GM18502 (cell line): ENCODE results near the gene PHKB.
A peak's percentile ranks its signal among the peaks of the same experiment; 100 is the strongest.
"Not testable (repeated sequence)": the region's sequence is repeated elsewhere in the genome, so short reads cannot be mapped to it uniquely, and the experiment has no call there.

Experiments used
- ATAC-seq: cut with Tn5 transposase; IDR thresholded peaks from one replicate; pipeline ENCODE4 v1.9.1; 2021; ENCODE audit warnings: mild to moderate bottlenecking; ENCODE audit not compliant: unreplicated experiment, poor library complexity

Gene PHKB

DNA sequence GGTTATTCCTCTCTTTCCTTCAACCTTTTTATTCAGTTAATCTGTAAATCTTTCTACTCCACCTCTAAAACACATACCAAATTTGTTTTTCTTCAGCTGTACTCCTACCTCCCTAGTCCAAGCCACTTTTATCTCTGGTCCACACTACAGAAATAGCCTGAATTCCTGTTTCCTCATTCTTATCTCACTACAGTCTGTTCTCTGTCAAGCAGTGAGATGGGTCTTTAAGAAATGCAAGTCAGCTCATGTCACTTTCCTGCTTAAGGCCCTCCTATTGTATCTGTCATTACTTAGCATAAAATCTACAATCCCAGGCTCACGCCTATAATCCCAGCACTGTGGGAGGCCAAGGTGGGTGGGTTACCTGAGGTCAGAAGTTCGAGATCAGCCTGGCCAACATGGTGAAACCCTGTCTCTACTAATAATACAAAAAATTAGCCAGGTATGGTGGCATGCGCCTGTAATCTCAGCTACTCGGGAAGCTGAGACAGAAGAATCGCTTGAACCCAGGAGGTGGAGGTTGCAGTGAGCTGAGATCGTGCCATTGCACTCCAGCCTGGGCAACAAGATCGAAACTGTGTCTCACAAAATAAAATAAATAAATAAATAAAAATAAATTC is 7.0 kb downstream of the PHKB start:
- not testable (repeated sequence) for ATAC-seq

DNA sequence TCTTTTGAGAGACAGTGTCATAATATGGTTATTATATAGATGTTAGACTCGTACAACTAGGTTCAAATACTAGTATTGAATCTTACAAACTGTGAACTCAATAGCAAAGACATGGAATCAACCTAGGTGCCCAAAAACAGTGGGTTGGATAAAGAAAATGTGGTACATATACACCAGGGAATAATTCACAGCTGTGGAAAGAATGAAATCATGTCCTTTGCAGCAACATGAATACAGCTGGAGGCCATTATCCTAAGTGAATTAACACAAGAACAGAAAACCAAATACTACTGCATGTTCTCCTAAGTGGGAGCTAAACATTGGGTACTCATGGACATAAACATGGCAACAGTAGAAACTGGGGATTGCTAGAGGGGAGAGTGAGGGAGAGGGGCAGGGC is 8.1 kb downstream of the PHKB start:
- no peak for ATAC-seq

DNA sequence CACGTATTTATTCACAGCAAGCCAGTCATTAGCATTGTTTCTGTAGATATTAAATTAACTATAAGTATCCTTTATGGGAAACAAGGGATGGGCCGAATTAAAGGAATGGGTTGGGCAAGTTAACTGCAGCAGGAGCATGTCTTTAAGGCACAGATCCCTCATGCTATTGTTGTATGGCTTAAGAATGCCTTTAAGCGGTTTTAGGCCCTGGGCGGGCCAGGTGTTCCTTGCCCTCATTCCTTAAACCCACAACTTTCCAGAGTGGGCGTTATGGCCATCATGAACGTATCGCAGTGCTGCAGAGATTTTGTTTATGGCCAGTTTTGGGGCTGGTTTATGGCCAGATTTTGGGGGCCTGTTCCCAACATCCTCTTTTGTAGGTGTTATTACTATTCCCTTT is 9.1 kb downstream of the PHKB start:
- no peak for ATAC-seq

DNA sequence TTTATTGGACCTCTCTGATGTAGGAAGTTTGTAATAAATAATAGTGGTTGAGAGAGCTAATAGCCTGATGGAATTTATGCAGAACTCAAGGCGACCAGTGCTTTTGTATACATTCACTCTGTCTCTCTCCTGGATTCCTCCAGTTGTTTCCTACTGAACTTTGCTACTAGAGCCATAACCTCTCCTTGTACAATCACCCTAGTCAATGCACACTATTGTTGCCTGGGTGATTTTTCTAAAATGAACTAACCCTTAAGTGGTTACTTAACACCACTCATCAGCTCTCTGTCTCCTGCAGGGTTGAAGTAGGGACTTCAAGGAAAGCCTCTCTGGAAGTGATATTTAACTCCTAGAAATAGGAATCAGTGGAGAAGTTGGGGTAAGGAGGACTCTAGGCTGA is 9.7 kb downstream of the PHKB start:
- ATAC-seq = no peak

DNA sequence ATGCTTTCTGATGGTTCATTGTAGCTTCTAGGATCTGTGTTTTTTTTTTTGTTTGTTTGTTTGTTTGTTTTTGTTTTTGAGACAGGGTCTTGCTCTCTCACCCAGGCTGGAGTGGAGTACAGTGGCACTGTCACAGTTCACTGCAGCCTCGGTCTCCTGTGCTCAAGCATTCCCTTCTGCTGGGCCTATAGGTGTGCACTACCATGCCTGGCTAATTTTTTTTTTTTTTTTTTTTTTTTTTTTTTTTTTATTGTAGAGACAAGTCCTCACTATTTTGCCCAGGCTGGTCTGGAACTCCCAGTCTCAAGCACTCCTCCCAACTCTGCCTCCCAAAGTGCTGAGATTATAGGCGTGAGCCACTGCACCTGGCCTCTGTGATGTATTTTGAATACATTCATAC is 11.9 kb downstream of the PHKB start:
- not testable (repeated sequence) for ATAC-seq

GRCh38 chr16:47473792-47474191 is 12.7 kb downstream of the PHKB start:
- ATAC-seq = no peak

DNA sequence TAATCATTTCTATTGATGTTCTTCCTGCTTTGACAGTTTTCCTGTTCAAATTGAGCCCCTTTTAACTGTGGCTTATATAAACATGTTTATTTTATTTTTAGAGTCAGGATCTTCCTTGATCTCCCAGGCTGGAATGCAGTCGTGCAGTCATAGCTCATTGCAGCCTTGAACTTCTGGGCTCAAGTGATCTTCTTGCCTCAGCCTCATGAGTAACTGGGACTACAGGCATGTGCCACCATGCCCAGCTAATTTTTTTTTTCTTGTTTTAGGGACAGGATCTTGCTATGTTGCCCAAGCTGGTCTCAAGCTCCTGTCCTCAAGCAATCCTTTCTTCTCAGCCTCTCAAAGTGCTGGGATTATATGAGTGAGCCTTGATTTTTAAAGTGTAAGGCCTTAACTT is 14.7 kb downstream of the PHKB start:
- no peak for ATAC-seq

- no peak for ATAC-seq
Measured at GRCh38 chr16:47476654-47477345, 15.7 kb downstream of the PHKB start.

DNA sequence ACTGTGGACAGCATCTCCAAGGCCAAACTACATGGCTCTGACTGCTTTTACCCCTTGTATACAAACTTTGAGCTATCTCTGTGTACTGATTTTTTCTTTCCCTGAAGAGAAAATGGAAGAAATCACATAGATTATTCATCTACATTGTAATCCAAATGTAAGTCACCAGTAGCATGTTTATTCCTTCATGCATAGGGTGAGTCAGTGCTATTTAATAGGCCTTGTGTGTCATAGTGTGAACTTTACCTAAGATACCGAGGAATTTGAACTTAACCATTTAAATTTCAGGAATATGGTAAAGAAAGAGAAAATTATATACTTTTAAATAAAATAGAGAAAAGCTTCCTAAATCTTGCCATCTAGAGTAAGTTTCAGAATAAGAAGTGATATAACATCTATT is 16.5 kb downstream of the PHKB start:
- no peak for ATAC-seq

DNA sequence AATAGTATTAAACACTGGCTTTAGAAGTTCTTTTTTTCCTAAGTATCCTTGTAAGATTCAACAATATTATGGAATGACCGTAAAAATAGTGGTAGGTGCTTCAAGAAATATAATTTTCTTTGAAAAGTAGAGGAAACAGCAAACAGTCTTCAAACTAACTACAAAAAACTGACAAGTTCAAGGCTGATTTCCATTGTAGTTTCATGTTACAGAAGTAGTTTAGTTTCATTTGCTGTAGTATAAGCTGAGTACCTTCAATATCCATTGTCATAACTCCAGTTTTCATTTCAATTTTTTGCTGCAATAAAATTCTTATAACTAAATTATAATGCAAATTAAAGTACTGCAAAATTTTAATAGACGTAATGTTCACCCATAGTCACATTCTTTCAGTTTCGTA is 19.3 kb downstream of the PHKB start:
- no peak for ATAC-seq

DNA sequence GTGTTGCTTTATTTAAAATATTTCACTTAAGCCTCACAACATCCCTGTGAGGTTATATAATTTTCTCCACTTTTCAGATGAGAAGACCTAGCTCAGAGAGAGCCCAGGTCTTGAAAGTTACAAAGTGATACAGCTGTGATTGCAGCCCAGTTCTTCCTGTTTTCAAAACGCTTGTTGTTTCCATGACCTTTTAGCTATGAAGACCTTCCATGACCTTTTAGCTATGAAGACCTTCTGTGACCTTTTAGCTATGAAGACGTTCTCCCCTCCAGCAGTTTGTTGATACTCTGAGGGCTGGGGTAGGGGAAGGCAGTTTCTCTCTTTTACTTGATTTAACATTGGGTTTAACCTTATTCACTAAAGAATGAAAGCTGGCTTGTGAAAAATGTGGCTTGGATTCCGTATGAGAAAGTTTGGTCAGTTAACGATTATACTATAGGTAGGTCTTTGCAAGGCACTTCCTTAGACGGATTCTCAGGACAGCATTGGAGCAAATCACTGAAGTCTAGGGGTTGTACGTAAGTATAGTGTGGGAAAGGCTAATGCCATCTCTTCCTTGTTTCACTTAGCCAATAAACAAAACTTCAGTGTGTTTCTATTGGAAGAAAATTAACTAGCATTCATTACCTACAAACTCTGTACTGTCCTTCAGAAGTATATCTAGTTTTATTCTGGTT is 20.7 kb downstream of the PHKB start:
- ATAC-seq = no peak

- no peak for ATAC-seq
Measured at GRCh38 chr16:47483616-47484015, 22.5 kb downstream of the PHKB start.

GRCh38 chr16:47486856-47487255 is 25.7 kb downstream of the PHKB start:
- no peak for ATAC-seq

- ATAC-seq = no peak
Measured at GRCh38 chr16:47488051-47488450, 26.9 kb downstream of the PHKB start.

DNA sequence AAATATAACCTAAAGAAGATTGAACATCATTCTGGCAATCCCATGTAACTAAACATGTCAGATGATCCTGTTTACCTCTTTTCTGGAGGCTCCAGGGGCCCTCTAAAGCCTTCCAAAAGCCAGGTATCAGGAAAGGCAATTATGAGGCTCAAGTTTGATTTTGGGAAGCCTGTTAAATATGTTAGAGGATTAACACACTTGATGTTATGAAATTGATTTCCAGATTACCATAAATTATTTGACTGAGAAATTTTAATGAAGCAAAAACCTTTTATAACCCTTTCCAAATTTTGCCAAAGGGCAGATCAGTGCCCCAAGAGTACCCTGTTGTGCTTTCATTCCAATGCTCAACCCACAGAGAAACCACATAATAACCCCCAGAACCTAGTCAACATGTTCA is 29.3 kb downstream of the PHKB start:
- ATAC-seq = no peak

- no peak for ATAC-seq
Measured at GRCh38 chr16:47492036-47492427, 30.9 kb downstream of the PHKB start.

- peak; percentile 86 for ATAC-seq
Measured at GRCh38 chr16:47492428-47493377, 31.6 kb downstream of the PHKB start.

DNA sequence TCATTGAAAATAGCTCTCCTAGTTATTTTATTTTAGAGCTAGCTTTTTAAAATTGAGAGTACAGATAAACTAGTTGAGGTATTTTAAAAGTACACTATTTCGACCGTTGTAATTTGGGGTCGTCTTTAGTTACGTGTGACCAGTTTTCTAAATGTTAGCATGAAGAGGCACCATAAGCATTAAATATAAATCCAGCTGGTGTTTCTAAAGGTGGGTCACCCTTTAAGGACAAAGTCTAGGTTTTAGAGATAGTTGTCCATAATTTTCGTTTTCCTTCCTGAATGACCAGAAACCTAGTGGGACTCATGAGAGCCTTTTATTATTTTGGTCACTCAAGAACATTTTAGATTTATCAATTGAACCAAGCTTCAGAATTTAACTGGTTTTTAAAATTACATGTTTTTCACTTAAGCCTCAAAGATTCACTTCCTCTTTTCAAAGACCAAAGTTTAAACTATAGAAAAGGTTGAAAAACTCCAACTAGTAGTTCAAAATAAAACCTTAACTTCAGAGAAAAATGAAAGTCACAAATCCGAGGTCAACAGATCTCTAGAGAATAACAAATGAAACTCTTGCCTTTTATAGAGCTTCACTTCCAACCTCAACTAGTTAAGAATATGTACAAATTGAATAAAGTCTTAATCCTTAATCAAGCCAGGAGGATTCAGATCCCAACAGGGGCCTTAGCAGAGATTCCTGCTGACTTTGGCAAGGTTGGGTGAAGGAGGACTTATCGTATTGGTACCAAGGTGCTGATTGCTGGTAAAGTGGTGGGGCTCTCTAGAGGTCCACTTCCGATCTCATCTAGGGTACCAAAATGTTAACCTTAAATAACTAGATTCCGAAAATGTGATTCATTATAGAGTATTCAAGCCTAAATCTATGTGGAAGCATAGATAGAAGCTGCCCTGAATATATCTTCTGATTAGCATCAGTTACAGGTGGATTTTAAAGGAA is 32.5 kb downstream of the PHKB start:
- ATAC-seq = peak; percentile 52

DNA sequence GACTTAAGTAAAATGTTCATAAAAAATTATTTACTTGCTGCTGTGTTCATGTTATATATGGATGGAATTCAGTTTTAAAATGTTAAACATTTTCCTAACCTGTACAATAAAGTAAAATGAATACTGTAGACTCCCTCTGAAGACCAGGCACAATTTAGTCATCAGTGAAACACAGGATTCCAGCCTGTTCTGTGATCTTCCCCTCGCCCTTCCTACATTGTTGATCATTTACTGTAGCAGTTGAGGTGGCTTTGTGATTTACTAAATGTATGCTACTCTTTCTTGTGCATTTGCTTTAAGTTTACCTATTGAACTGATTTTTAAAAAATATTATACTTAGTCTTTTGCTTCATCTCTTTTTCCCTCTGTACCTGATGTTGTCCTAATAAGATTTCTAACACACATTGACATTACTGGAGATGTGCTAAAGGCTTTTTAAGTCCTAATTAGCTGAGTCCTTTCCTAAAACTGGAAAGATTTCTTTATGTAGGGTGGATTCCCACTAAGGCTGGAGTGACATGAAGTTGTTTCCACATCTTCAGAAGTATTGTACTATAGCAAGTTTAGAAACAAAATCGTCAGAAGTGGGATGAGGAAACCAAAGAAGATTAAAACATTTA is 38.1 kb downstream of the PHKB start:
- ATAC-seq = no peak
